GM19193 (cell line): ENCODE measurements around the gene OR5H14.

Experiments
- POLR2A ChIP-seq: IDR thresholded peaks from 4 replicates; pipeline ENCODE4 v1.6.1; 2011; ENCODE audit not compliant: insufficient read depth, insufficient read length; ENCODE audit errors: extremely low read depth

OR5H14 gene

DNA sequence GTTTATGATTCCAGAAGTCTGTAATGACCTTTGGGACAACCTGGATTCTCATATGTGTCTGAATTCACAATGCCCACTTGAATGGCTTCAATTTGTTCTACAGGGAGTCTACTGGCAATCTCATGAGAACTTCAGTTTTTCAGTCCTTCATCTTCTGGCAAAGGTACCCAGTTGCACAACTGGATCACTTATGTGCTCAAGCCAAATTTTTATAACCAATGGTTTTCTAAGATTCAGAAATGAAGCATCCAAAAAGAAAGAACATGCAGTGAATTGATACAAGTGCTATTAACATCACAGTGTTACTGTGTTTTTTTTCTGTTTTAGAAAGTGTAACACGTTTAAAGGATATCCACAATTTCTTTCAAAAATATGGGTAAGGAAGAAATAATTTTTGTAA lies at the start of gene OR5H14:
OR5H14 (plus strand) TSS at position 301 of the 400 bp plus-strand sequence. CDS start 1,907 bp downstream, outside the sequence.
- TF ChIP-seq POLR2A: no peak

DNA sequence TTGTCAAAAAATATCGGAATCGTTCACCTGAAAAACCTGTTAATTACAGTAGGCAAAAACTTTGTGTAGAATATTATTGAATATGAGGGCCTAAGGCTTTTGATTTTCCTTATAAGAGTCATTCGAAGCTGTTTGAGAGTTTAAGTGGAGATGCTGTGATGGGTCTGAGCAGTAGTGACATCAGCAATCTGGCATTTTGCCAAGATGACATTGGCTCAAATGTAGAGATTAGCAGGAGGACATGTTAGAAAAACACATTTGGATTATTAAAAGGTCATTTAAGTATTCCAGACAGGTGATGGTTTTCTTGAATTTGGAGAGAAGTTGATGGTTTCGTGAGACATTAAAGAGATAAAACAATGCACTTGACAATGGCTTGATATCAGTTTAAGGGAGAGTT lies 47.4 kb upstream of the OR5H14 start:
- TF ChIP-seq POLR2A: no peak

DNA sequence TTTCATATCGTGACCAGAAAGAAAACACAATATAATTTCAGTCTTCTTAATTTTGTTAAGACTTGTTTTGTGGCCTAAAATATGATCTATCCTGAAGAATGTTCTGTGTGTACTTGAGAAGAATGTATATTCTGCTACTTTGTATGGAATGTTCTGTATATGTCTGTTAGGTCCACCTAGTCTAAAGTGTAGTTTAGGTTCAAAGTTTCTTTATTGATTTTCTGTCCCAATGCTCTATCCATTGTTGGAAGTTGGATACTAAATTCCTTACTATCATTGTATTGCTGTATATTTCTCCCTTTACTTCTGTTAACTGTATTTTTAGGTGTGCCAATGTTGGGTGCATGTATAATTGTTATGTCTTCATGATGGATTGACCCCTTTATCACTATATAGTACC lies 39.1 kb upstream of the OR5H14 start:
- TF ChIP-seq POLR2A: no peak

DNA sequence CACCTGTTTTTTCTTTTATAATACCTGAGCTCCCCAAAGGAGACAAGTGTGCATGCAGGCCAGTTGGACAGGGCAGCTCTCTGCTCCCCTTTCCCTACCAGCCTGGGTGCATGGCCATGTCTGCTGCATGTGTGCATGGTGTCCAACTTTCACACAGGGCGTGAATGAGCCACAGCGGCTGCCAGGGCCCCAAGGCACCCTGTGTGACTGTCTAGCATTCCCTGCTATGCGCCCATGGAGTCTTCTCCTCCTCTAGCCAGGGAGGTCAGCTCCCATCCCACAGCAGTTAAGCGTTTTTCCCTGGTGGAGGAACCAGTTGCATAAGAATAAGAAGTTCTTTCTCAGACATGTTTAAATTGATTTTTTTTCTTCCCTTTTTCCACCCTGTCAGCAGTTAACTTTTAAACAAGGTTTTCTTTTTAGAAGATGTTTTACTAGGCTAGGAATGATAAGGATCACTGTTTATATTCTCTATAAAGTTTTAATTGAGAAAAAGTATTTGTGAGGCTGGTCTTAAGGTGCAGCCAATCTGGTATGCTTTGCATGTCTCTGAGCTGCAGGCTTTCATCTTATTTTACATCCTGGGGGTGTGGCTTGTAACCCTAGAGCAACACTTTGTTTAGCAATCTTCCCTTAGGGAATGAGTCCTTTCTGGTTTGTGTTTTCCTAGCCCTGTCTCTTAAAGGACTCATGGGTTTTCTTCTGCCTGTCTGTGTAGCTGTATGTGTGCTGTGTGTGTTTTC lies 37.3 kb upstream of the OR5H14 start:
- no peak for TF ChIP-seq POLR2A

DNA sequence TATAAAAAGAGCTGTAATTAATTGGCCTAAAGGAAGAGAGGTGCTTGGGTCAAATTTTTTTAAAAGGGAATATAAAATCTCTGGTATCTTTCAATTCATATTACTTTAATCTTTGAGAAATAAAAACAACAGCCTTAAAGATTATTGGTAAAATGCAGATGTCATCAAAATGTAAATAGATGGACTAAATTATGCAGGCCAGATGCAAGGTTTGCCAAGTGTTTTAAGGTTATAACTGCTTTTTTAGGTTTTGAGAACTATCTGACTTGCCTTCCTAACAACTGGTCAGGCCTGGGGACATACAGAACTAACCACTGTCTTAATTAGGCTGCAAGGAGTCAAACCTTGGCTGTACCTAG lies 36.8 kb upstream of the OR5H14 start:
- TF ChIP-seq POLR2A: no peak

DNA sequence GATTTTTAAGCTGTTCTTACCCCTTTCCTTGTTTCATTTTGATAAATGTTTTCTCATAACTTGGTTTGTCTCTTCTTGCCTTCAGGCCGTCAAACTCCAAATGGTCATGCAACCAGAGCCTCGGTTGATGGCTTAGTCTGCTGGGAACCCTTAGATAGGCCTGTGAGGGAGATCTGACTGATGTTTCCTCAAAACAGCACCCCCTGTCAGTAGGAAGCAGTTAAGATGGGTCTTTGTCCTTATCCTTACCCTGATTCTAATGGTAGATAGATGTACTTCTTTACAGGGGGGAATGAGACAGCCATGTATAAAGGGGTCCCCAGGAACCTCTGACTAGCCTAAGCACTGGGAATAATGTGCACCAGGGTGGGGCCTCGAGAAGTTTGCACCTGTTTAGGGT lies 33.0 kb upstream of the OR5H14 start:
- no peak for TF ChIP-seq POLR2A

DNA sequence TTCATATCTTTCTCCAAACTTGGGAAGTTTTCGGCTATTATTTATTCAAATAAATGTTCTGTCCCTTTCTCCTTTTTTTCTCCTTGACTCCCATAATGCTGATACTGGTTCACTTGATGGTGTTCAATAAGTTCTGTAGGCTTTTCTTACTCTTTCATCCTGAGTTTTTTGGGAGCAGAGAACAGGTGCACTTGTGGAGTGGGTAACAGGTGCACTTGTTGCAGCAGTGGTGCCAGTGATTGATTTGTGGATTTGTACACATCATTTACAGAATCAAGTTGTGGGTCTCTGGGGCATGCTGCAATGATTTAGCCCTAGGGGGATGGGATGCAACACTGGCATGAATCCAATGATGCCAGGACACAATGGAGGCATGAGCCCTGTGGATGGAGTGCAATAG lies 31.6 kb upstream of the OR5H14 start:
- TF ChIP-seq POLR2A: no peak

DNA sequence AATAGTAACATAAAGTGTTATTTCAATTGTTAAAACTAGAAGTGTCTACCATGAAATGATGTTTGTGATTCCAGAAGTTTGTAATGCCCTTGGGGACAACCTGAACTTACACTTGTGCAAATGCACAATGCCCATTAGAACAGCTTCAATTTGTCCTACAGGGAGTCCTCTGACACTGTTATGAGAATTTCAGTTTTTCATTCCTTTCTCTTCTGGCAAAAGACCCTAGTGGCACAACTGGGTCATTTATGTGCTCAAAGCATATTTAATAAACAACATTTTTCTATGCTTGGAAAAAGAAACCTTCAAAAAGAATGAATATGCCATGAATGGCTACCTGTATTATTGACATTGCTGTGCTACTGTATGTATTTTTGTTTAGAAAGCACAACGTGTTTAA lies 16.9 kb upstream of the OR5H14 start, which contains the start of gene OR5H1:
OR5H1 (plus strand) TSS at position 301 of the 400 bp plus-strand sequence. CDS start 1,977 bp downstream, outside the sequence.
- no peak for TF ChIP-seq POLR2A

DNA sequence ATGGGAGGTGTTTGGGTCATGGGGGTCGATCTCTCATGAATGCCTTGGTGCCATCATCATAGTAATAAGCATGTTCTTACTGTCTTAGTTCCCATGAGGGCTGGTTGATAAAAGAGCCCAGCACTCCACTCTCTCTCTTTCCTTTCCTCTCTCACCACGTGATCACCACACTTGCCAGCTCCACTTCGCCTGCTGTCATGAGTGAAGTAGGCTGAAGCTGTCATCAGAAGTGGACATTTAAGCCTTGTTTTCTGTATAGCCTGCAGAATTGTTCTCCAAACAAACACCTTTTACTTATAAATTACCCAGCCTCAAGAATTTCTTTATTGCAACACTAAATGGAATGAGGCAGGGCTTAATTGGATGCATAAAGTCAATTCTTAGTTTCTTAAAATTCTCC lies 10.6 kb upstream of the OR5H14 start:
- TF ChIP-seq POLR2A: no peak

DNA sequence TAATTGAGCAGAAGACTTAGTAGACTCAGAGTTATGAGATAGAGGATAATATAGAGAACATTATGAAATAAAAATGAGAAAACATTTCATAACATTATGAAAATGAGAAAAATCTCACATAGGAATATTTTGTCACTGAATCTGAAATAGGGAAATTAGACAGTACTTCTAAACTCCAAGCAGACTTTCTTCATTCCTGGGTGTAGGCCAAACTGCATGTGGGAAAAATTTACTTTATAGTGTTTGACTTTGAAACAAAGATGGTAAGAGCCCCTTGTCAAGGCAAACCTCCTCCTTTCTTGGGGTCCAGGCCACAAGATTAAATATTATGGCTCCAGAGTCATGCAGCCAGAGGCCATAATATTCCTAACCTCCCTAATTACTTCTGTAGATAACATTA lies 6.7 kb upstream of the OR5H14 start:
- no peak for TF ChIP-seq POLR2A

DNA sequence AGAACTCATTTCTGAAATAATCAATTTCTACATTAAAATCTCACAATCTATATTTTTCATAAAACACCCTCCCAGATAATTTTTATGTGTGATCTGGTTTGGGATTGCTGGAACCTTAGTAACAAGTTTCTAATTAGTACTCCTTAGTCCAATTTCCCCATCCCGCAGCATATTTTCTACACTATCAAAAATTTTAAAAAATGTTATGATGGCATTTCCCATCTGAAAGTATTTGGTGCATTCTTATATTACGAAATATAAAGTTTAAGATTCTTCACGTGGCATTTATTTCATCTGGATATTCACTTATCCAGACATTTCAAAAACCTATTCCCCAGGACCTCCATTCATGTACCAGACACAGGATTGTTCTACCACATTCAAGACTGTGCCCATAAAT lies 1.5 kb downstream of the OR5H14 start:
- no peak for TF ChIP-seq POLR2A

DNA sequence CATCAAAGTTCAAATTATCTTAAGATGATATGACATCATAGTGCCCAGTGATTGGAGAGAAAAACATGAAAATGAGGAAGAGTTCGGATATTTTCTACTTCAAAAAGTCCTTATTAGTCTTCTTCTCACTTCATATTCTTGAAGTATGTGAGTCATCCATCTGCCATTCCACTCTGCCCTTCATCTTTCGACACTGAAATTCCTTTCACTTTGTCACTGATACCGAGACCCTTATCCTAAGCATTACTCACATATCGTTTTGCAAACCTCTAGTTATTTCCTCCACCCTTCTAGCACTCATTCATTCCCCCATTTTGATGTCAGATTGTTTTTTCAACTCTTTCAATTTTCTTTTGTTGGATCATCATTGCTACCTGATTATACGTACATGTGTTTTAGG lies 4.0 kb downstream of the OR5H14 start:
- TF ChIP-seq POLR2A: no peak

DNA sequence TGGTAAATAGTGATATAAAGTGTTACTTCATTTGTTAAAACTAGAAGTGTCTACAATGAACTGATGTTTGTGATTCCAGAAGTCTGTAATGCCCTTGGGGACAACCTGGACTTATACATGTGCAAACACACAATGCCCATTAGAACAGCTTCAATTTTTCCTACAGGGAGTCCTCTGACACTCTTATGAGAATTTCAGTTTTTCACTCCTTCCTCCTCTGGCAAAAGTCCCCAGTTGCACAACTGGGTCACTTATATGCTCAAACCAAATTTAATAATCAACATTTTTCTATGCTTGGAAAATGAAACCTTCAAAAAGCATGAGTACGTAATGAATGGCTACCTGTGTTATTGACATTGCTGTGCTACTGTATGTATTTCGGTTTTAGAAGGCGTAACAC lies 19.1 kb downstream of the OR5H14 start, which contains the start of gene OR5H15:
OR5H15 (plus strand) TSS at position 301 of the 400 bp plus-strand sequence. CDS start 2,004 bp downstream, outside the sequence.
- TF ChIP-seq POLR2A: no peak

DNA sequence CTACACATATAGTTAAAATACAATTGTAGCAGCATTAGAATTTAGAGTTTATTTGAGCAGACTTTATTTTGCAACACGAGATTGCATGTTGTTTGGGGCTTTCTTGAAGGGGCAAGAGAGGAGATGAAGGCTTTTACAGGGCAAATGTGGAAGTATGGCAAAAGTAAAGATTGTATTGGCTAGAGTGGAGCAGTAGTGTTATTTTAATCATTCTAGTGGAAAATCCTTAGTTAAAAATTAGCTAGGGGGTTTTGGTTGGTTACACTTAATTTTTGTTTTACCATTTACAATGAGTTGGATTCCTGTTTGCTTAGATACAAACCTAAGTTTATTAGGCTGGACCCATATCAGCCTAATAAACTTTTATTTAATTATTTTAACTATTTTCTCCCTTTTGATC lies 23.8 kb downstream of the OR5H14 start:
- TF ChIP-seq POLR2A: no peak

DNA sequence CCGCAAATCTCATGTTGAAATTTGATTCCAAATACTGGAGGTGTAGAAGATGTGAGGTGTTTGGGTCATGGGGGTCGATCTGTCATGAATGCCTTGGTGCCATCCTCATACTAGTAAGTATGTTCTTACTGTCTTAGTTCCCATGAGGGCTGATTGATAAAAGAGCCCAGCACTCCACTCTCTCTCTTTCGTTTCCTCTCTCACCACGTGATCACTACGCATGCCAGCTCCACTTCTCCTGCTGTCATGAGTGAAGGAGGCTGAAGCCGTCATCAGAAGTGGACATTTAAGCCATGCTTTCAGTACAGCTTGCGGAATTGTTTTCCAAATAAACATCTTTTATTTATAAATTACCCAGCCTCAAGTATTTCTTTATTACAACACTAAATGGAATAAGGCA lies 25.3 kb downstream of the OR5H14 start:
- no peak for TF ChIP-seq POLR2A

DNA sequence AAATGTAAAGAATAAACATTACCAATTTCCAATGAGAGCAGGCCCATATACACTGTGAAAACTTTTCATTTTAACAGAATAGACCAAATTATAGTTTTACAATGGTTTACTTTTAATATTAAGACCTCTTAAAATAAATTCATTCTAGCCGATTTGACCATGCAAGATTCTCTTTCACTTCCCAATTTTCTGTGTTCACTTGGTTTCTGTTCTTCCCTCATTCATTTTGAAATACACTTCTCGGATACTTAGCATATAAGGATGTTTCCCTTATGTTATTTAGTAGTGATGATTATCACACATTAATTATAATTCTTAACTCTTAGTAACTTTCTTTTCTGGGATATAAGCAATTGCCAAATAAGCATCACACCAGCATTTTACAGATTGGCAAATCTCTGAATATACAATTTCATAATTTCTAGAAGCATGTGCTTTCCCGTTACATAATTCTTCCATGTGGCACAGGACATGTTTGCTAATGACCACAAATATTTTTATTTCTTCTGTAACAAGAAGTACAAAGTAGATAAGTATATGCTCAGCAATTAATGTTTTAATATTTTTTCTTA lies 33.1 kb downstream of the OR5H14 start:
- TF ChIP-seq POLR2A: no peak
